Measurements from ENCODE around the gene WFIKKN2.

WFIKKN2 gene

GRCh38 chr17:50824429-50824828, 11.0 kb upstream of the WFIKKN2 start:
- no peak overlapping the region for H3K9ac ChIP-seq (ENCODE audit: low read depth in 1 of 2, low read length in 2 of 2)
- no peaks in the 10 kb centered on the region for H3K27me3 ChIP-seq (ENCODE audit: control insufficient read depth in 1 of 2, insufficient read depth in 2 of 2, low read length in 2 of 2)
- no peak overlapping the region for H3K27ac ChIP-seq (ENCODE audit: low read depth, low read length)
- H3K36me3 ChIP-seq (ENCODE audit: control insufficient read depth in 1 of 2, insufficient read depth in 2 of 2, low read length in 2 of 2) = no peaks in the 10 kb centered on the region
- H3K4me3 ChIP-seq (ENCODE audit: low read depth in 1 of 2, low read length in 2 of 2) = no peak overlapping the region
- peaks cover 0 to under 1% of the 10 kb centered on the region in 2 donors for H3K4me1 ChIP-seq (ENCODE audit: control insufficient read depth in 1 of 2, insufficient read depth in 2 of 2, low read length in 2 of 2)
- H3K9me3 ChIP-seq (ENCODE audit: control insufficient read depth in 1 of 2, low read length in 2 of 2) = no peaks in the 10 kb centered on the region

- Histone ChIP-seq H3K36me3 (ENCODE audit: control insufficient read depth in 1 of 2, insufficient read depth in 2 of 2, low read length in 2 of 2) (no peaks in the 10 kb centered on the region), H3K27ac (ENCODE audit: low read depth, low read length) (no peak overlapping the region), H3K9me3 (ENCODE audit: control insufficient read depth in 1 of 2, low read length in 2 of 2) (no peaks in the 10 kb centered on the region), H3K4me1 (ENCODE audit: control insufficient read depth in 1 of 2, insufficient read depth in 2 of 2, low read length in 2 of 2) (peaks cover 0 to 5% of the 10 kb centered on the region in 2 donors), H3K4me3 (ENCODE audit: low read depth in 1 of 2, low read length in 2 of 2) (no peak overlapping the region), H3K27me3 (ENCODE audit: control insufficient read depth in 1 of 2, insufficient read depth in 2 of 2, low read length in 2 of 2) (no peaks in the 10 kb centered on the region), H3K9ac (ENCODE audit: low read depth in 1 of 2, low read length in 2 of 2) (no peak overlapping the region)
Observed at GRCh38 chr17:50825188-50825587, 10.2 kb upstream of the WFIKKN2 start.

- Histone ChIP-seq H3K27me3 (ENCODE audit: control insufficient read depth in 1 of 2, insufficient read depth in 2 of 2, low read length in 2 of 2) (no peaks in the 10 kb centered on the region), H3K9ac (ENCODE audit: low read depth in 1 of 2, low read length in 2 of 2) (no peak overlapping the region), H3K9me3 (ENCODE audit: control insufficient read depth in 1 of 2, low read length in 2 of 2) (no peaks in the 10 kb centered on the region), H3K27ac (ENCODE audit: low read depth, low read length) (no peak overlapping the region), H3K36me3 (ENCODE audit: control insufficient read depth in 1 of 2, insufficient read depth in 2 of 2, low read length in 2 of 2) (no peaks in the 10 kb centered on the region), H3K4me3 (ENCODE audit: low read depth in 1 of 2, low read length in 2 of 2) (no peak overlapping the region), H3K4me1 (ENCODE audit: control insufficient read depth in 1 of 2, insufficient read depth in 2 of 2, low read length in 2 of 2) (peaks cover 0 to 5% of the 10 kb centered on the region in 2 donors)
Observed at GRCh38 chr17:50828508-50829170, 6.7 kb upstream of the WFIKKN2 start.

- Histone ChIP-seq H3K4me3 (ENCODE audit: low read depth in 1 of 2, low read length in 2 of 2) (no peak overlapping the region), H3K9me3 (ENCODE audit: control insufficient read depth in 1 of 2, low read length in 2 of 2) (no peaks in the 10 kb centered on the region), H3K9ac (ENCODE audit: low read depth in 1 of 2, low read length in 2 of 2) (no peak overlapping the region), H3K36me3 (ENCODE audit: control insufficient read depth in 1 of 2, insufficient read depth in 2 of 2, low read length in 2 of 2) (no peaks in the 10 kb centered on the region), H3K4me1 (ENCODE audit: control insufficient read depth in 1 of 2, insufficient read depth in 2 of 2, low read length in 2 of 2) (peaks cover 0 to 5% of the 10 kb centered on the region in 2 donors), H3K27ac (ENCODE audit: low read depth, low read length) (no peak overlapping the region), H3K27me3 (ENCODE audit: control insufficient read depth in 1 of 2, insufficient read depth in 2 of 2, low read length in 2 of 2) (peaks cover 0 to 5% of the 10 kb centered on the region in 2 donors)
Observed at GRCh38 chr17:50829332-50829731, 6.1 kb upstream of the WFIKKN2 start.

- no peak overlapping the region for H3K27ac ChIP-seq (ENCODE audit: low read depth, low read length)
- no peaks in the 10 kb centered on the region for H3K9me3 ChIP-seq (ENCODE audit: control insufficient read depth in 1 of 2, low read length in 2 of 2)
- H3K27me3 ChIP-seq (ENCODE audit: control insufficient read depth in 1 of 2, insufficient read depth in 2 of 2, low read length in 2 of 2) = peaks cover 0 to 8% of the 10 kb centered on the region in 2 donors
- peaks cover 0 to 8% of the 10 kb centered on the region in 2 donors for H3K4me1 ChIP-seq (ENCODE audit: control insufficient read depth in 1 of 2, insufficient read depth in 2 of 2, low read length in 2 of 2)
- no peaks in the 10 kb centered on the region for H3K36me3 ChIP-seq (ENCODE audit: control insufficient read depth in 1 of 2, insufficient read depth in 2 of 2, low read length in 2 of 2)
- no peak overlapping the region for H3K9ac ChIP-seq (ENCODE audit: low read depth in 1 of 2, low read length in 2 of 2)
- H3K4me3 ChIP-seq (ENCODE audit: low read depth in 1 of 2, low read length in 2 of 2) = no peak overlapping the region
Observed at GRCh38 chr17:50830352-50830751, 5.0 kb upstream of the WFIKKN2 start.

- Histone ChIP-seq H3K4me1 (ENCODE audit: control insufficient read depth in 1 of 2, insufficient read depth in 2 of 2, low read length in 2 of 2) (peaks cover 0 to 9% of the 10 kb centered on the region in 2 donors), H3K9me3 (ENCODE audit: control insufficient read depth in 1 of 2, low read length in 2 of 2) (no peaks in the 10 kb centered on the region), H3K36me3 (ENCODE audit: control insufficient read depth in 1 of 2, insufficient read depth in 2 of 2, low read length in 2 of 2) (no peaks in the 10 kb centered on the region), H3K27me3 (ENCODE audit: control insufficient read depth in 1 of 2, insufficient read depth in 2 of 2, low read length in 2 of 2) (peaks cover 0 to 8% of the 10 kb centered on the region in 2 donors), H3K4me3 (ENCODE audit: low read depth in 1 of 2, low read length in 2 of 2) (no peak overlapping the region), H3K9ac (ENCODE audit: low read depth in 1 of 2, low read length in 2 of 2) (no peak overlapping the region), H3K27ac (ENCODE audit: low read depth, low read length) (no peak overlapping the region)
Observed at GRCh38 chr17:50830994-50831393, 4.4 kb upstream of the WFIKKN2 start.

- Histone ChIP-seq H3K4me3 (ENCODE audit: low read depth in 1 of 2, low read length in 2 of 2) (no peak overlapping the region), H3K4me1 (ENCODE audit: control insufficient read depth in 1 of 2, insufficient read depth in 2 of 2, low read length in 2 of 2) (peaks cover 0 to 9% of the 10 kb centered on the region in 2 donors), H3K9me3 (ENCODE audit: control insufficient read depth in 1 of 2, low read length in 2 of 2) (no peaks in the 10 kb centered on the region), H3K27me3 (ENCODE audit: control insufficient read depth in 1 of 2, insufficient read depth in 2 of 2, low read length in 2 of 2) (peaks cover 0 to 8% of the 10 kb centered on the region in 2 donors), H3K36me3 (ENCODE audit: control insufficient read depth in 1 of 2, insufficient read depth in 2 of 2, low read length in 2 of 2) (no peaks in the 10 kb centered on the region), H3K27ac (ENCODE audit: low read depth, low read length) (no peak overlapping the region), H3K9ac (ENCODE audit: low read depth in 1 of 2, low read length in 2 of 2) (no peak overlapping the region)
Observed at GRCh38 chr17:50831471-50831928, 3.9 kb upstream of the WFIKKN2 start.

GRCh38 chr17:50832267-50832863, 3.0 kb upstream of the WFIKKN2 start:
- no peak overlapping the region for H3K4me3 ChIP-seq (ENCODE audit: low read depth in 1 of 2, low read length in 2 of 2)
- H3K9me3 ChIP-seq (ENCODE audit: control insufficient read depth in 1 of 2, low read length in 2 of 2) = no peaks in the 10 kb centered on the region
- peaks cover 0 to 8% of the 10 kb centered on the region in 2 donors for H3K27me3 ChIP-seq (ENCODE audit: control insufficient read depth in 1 of 2, insufficient read depth in 2 of 2, low read length in 2 of 2)
- no peak overlapping the region for H3K27ac ChIP-seq (ENCODE audit: low read depth, low read length)
- H3K9ac ChIP-seq (ENCODE audit: low read depth in 1 of 2, low read length in 2 of 2) = no peak overlapping the region
- peaks cover 0 to 9% of the 10 kb centered on the region in 2 donors for H3K4me1 ChIP-seq (ENCODE audit: control insufficient read depth in 1 of 2, insufficient read depth in 2 of 2, low read length in 2 of 2)
- H3K36me3 ChIP-seq (ENCODE audit: control insufficient read depth in 1 of 2, insufficient read depth in 2 of 2, low read length in 2 of 2) = no peaks in the 10 kb centered on the region

GRCh38 chr17:50832864-50833381, 2.5 kb upstream of the WFIKKN2 start:
- H3K9ac ChIP-seq (ENCODE audit: low read depth in 1 of 2, low read length in 2 of 2) = no peak overlapping the region

More at GRCh38 chr17:50832864-50833381, 2.5 kb upstream of the WFIKKN2 start:
- peaks cover 0 to 8% of the 10 kb centered on the region in 2 donors for H3K27me3 ChIP-seq (ENCODE audit: control insufficient read depth in 1 of 2, insufficient read depth in 2 of 2, low read length in 2 of 2)
- H3K27ac ChIP-seq (ENCODE audit: low read depth, low read length) = no peak overlapping the region
- H3K4me3 ChIP-seq (ENCODE audit: low read depth in 1 of 2, low read length in 2 of 2) = no peak overlapping the region
- no peaks in the 10 kb centered on the region for H3K36me3 ChIP-seq (ENCODE audit: control insufficient read depth in 1 of 2, insufficient read depth in 2 of 2, low read length in 2 of 2)
- H3K9me3 ChIP-seq (ENCODE audit: control insufficient read depth in 1 of 2, low read length in 2 of 2) = no peaks in the 10 kb centered on the region
- peaks cover 0 to 9% of the 10 kb centered on the region in 2 donors for H3K4me1 ChIP-seq (ENCODE audit: control insufficient read depth in 1 of 2, insufficient read depth in 2 of 2, low read length in 2 of 2)
